HL-60/S4 treated with retinoic acid at 250 ng/mL for 4 days and 3 days (cell line): ENCODE results near the gene MACF1.

ENCODE experiments used
- in situ Hi-C: fragments of 300-500 bp; cut with MboI; formaldehyde crosslinking; loops from 2 replicates; pipeline ENCODE4 v1.7.0; 2022; ENCODE audit warnings: low sequenced_read_pairs

The MACF1 gene

GRCh38 chr1:39288735-39289465 is 84.4 kb downstream of the MACF1 start:
- in situ Hi-C loops: no loop called here

- in situ Hi-C loops: no loop called here
These were observed 87.9 kb downstream of the MACF1 start for GRCh38 chr1:39292401-39292800.

- in situ Hi-C loops: no loop called here
These were observed 89.0 kb downstream of the MACF1 start for GRCh38 chr1:39293375-39294070.

- in situ Hi-C loops: no loop called here
These were observed 90.0 kb downstream of the MACF1 start for GRCh38 chr1:39294531-39294930.

- in situ Hi-C loops: no loop called here
These were observed 91.4 kb downstream of the MACF1 start for GRCh38 chr1:39295901-39296300.

GRCh38 chr1:39297551-39297950 is 93.1 kb downstream of the MACF1 start:
- in situ Hi-C loops: no loop called here

- in situ Hi-C loops: no loop called here
These were observed 97.1 kb downstream of the MACF1 start for GRCh38 chr1:39301606-39302005.

- in situ Hi-C loops: no loop called here
These were observed 101.1 kb downstream of the MACF1 start for GRCh38 chr1:39305555-39305954.

- in situ Hi-C loops: no loop called here
These were observed 105.5 kb downstream of the MACF1 start for GRCh38 chr1:39310015-39310414.

- in situ Hi-C loops: no loop called here
These were observed 106.2 kb downstream of the MACF1 start for GRCh38 chr1:39310691-39311090.

- in situ Hi-C loops: no loop called here
These were observed 112.6 kb downstream of the MACF1 start for GRCh38 chr1:39317111-39317510.

- in situ Hi-C loops: no loop called here
These were observed 113.6 kb downstream of the MACF1 start for GRCh38 chr1:39317910-39318633.

- in situ Hi-C loops: no loop called here
These were observed 117.5 kb downstream of the MACF1 start for GRCh38 chr1:39321979-39322378.

GRCh38 chr1:39322431-39322830 is 117.9 kb downstream of the MACF1 start:
- in situ Hi-C loops: no loop called here

- in situ Hi-C loops: no loop called here
These were observed 120.4 kb downstream of the MACF1 start for GRCh38 chr1:39324888-39325287.

GRCh38 chr1:39326836-39327235 is 122.3 kb downstream of the MACF1 start:
- in situ Hi-C loops: no loop called here

GRCh38 chr1:39328095-39328494 is 123.6 kb downstream of the MACF1 start:
- in situ Hi-C loops: no loop called here

GRCh38 chr1:39328586-39329121 is 124.2 kb downstream of the MACF1 start:
- in situ Hi-C loops: no loop called here

- in situ Hi-C loops: no loop called here
These were observed 127.2 kb downstream of the MACF1 start for GRCh38 chr1:39331647-39332046.

- in situ Hi-C loops: no loop called here
These were observed 127.8 kb downstream of the MACF1 start for GRCh38 chr1:39332291-39332690.

GRCh38 chr1:39332828-39333227 is 128.3 kb downstream of the MACF1 start:
- in situ Hi-C loops: no loop called here

- in situ Hi-C loops: no loop called here
These were observed 128.8 kb downstream of the MACF1 start for GRCh38 chr1:39333296-39333695.
